HG02840 (cell line): ENCODE data around the gene MAP3K20.
"Not testable (repeated sequence)": the region's sequence is repeated elsewhere in the genome, so short reads cannot be mapped to it uniquely, and the experiment has no call there.

ENCODE experiments used
- ATAC-seq: cut with Tn5 transposase; IDR thresholded peaks from one replicate; pipeline ENCODE4 v1.9.1; 2021; ENCODE audit warnings: mild to moderate bottlenecking, moderate library complexity, moderate number of reproducible peaks; ENCODE audit not compliant: unreplicated experiment, low FRiP score

Gene MAP3K20

GRCh38 chr2:173151671-173152401 lies 76.2 kb downstream of the MAP3K20 start:
- ATAC-seq, result no peak

GRCh38 chr2:173153301-173153885 lies 77.7 kb downstream of the MAP3K20 start:
- no peak for ATAC-seq

GRCh38 chr2:173157676-173158293 lies 82.1 kb downstream of the MAP3K20 start:
- ATAC-seq, result no peak

GRCh38 chr2:173159791-173160463 lies 84.3 kb downstream of the MAP3K20 start:
- ATAC-seq, result no peak

GRCh38 chr2:173160618-173161017 lies 85.0 kb downstream of the MAP3K20 start:
- no peak for ATAC-seq

- ATAC-seq, result no peak
These were observed 85.4 kb downstream of the MAP3K20 start for GRCh38 chr2:173161040-173161439.

GRCh38 chr2:173161507-173161906 lies 85.9 kb downstream of the MAP3K20 start:
- ATAC-seq, result no peak

- not testable (repeated sequence) for ATAC-seq
These were observed 87.7 kb downstream of the MAP3K20 start for GRCh38 chr2:173163357-173163756.

- ATAC-seq, result no peak
These were observed 88.8 kb downstream of the MAP3K20 start for GRCh38 chr2:173164396-173164795.

- ATAC-seq, result no peak
These were observed 90.0 kb downstream of the MAP3K20 start for GRCh38 chr2:173165443-173166238.

- no peak for ATAC-seq
These were observed 95.7 kb downstream of the MAP3K20 start for GRCh38 chr2:173171321-173171720.

- no peak for ATAC-seq
These were observed 96.4 kb downstream of the MAP3K20 start for GRCh38 chr2:173171924-173172643.

- ATAC-seq, result not testable (repeated sequence)
These were observed 98.7 kb downstream of the MAP3K20 start for GRCh38 chr2:173174339-173174738.

- ATAC-seq, result no peak
These were observed 99.6 kb downstream of the MAP3K20 start for GRCh38 chr2:173175222-173175621.

- no peak for ATAC-seq
These were observed 106.3 kb downstream of the MAP3K20 start for GRCh38 chr2:173181982-173182381.

GRCh38 chr2:173184031-173185004 lies 108.7 kb downstream of the MAP3K20 start:
- ATAC-seq, result no peak

- no peak for ATAC-seq
These were observed 109.8 kb downstream of the MAP3K20 start for GRCh38 chr2:173185437-173185836.

GRCh38 chr2:173187941-173188788 lies 112.5 kb downstream of the MAP3K20 start:
- ATAC-seq, result no peak
